K562 (cell line): ENCODE results near the gene HOXB1. TPM values are rescaled to one million over a fixed set of nuclear protein-coding genes. Genes with fewer than 3 reads are reported as not detected.

Experiments
- CBX3 ChIP-seq, 2 experiments: IDR thresholded peaks; 1 replicate in 1 of 2; 2 replicates in 1 of 2; pipeline ENCODE4 v1.6.1; 2012; ENCODE audit warnings: inconsistent platforms in 2 of 2, low read length in 2 of 2, borderline replicate concordance in 1 of 2, control low read depth in 1 of 2
- ESRRA ChIP-seq: fragments of 450-650 bp; IDR thresholded peaks from 2 replicates; pipeline ENCODE4 v1.6.1; 2014; ENCODE audit warnings: low read depth, mild to moderate bottlenecking, moderate library complexity, borderline replicate concordance
- HDAC1 ChIP-seq, 2 experiments: fragments of 450-650 bp; IDR thresholded peaks; 2 replicates each; pipeline ENCODE4 v1.6.1; 2016 to 2017; ENCODE audit warnings: inconsistent platforms in 1 of 2, mild to moderate bottlenecking in 1 of 2, moderate library complexity in 1 of 2
- HES1 ChIP-seq: fragments of 450-650 bp; IDR thresholded peaks from 2 replicates; pipeline ENCODE4 v1.6.1; 2016; ENCODE audit warnings: low read depth, mild to moderate bottlenecking, moderate library complexity
- LCOR ChIP-seq: sonication (generic); formaldehyde crosslinking; IDR thresholded peaks from 2 replicates; pipeline ENCODE4 v1.8.0; 2022; ENCODE audit warnings: mild to moderate bottlenecking, missing genetic modification reagents
- MCM7 ChIP-seq, 2 experiments: fragments of 450-650 bp; IDR thresholded peaks; 2 replicates each; pipeline ENCODE4 v1.6.1; 2016 to 2018
- NFATC3 ChIP-seq: fragments of 450-650 bp; IDR thresholded peaks from 2 replicates; pipeline ENCODE4 v1.6.1; 2017; ENCODE audit warnings: mild to moderate bottlenecking
- RBM15 ChIP-seq: fragments of 200-400 bp; formaldehyde crosslinking; IDR thresholded peaks from 2 replicates; pipeline ENCODE4 v1.6.1; 2018; ENCODE audit warnings: mild to moderate bottlenecking, low read length, moderate library complexity; ENCODE audit not compliant: insufficient read depth
- SOX6 ChIP-seq: fragments of 450-650 bp; IDR thresholded peaks from 2 replicates; pipeline ENCODE4 v1.6.1; 2014; ENCODE audit warnings: mild to moderate bottlenecking
- TRIM25 ChIP-seq: fragments of 450-650 bp; IDR thresholded peaks from 2 replicates; pipeline ENCODE4 v1.7.0; 2016; ENCODE audit warnings: borderline replicate concordance
- ZBTB2 ChIP-seq: fragments of 450-650 bp; IDR thresholded peaks from 2 replicates; pipeline ENCODE4 v1.6.1; 2016; ENCODE audit warnings: antibody characterized with exemption
- ZNF23 ChIP-seq: fragments of 250-450 bp; sonication (Bioruptor Pico); IDR thresholded peaks from 2 replicates; pipeline ENCODE4 v1.4.0; 2020; ENCODE audit warnings: mild to moderate bottlenecking
- ZNF318 ChIP-seq, 2 experiments: fragments of 450-650 bp; IDR thresholded peaks; 2 replicates each; pipeline ENCODE4 v1.6.1; 2016; ENCODE audit warnings: mild to moderate bottlenecking in 2 of 2, borderline replicate concordance in 1 of 2, low read depth in 1 of 2, moderate library complexity in 1 of 2
- ZNF41 ChIP-seq: fragments of 250-450 bp; sonication (Bioruptor Pico); conservative IDR thresholded peaks from 2 replicates; pipeline ENCODE4 v1.4.0; 2020; ENCODE audit warnings: mild to moderate bottlenecking
- polyA plus RNA-seq, 8 experiments: library from polyadenylated mRNA; depleted of rRNA in 4 of 8; stranded (reverse) in 5 of 8; unstranded in 3 of 8; fragments of >200 nt; fragmentation: Nextera tagmentation in 2 of 8; fragmentation: Illumina TruSeq in 1 of 8; extraction: Ambion mirVana in 2 of 8; extraction: Trizol in 1 of 8; gene quantifications; 2 replicates each; pipeline versions ENCODE4 v1.2.1 to v1.2.3, GENCODE V29; 2011 to 2014; ENCODE audit warnings: inconsistent platforms in 1 of 8, missing spikeins in 1 of 8
- total RNA-seq, 7 experiments: library from RNA; depleted of rRNA in 6 of 7; stranded (reverse); fragments of >200 nt in 6 of 7; fragmentation: Illumina TruSeq in 2 of 7; extraction: Trizol in 2 of 7; gene quantifications; 2 replicates each; pipeline versions ENCODE4 v1.2.1 to v1.2.3, GENCODE V29; 2011 to 2021; ENCODE audit warnings: low replicate concordance in 1 of 7

Gene HOXB1
- total and polyA plus RNA-seq, 9 of the 15 experiments (the other 6 are each of a cell fraction or from before 2014, with no cell fraction given), result 0.04 TPM; not detected in 8

GRCh38 chr17:48492401-48493298 is 38.2 kb downstream of the HOXB1 start (continued):
- TF ChIP-seq LCOR, result no peak
- TF ChIP-seq RBM15, result no peak
- no peak for TF ChIP-seq ESRRA
- peak; percentile 56; the same call in 1 of the 2 replicates for TF ChIP-seq SOX6
- no peak for TF ChIP-seq ZNF41 (CRISPR knock-in tag)
- no peak for TF ChIP-seq TRIM25
- TF ChIP-seq ZNF318 (IDR thresholded peaks at IDR 0.05; ENCODE audit: borderline replicate concordance in 1 of 2, low read depth in 1 of 2), result no peak
- TF ChIP-seq ZBTB2, result peak; percentile 15; the same call in 1 of the 2 replicates
- TF ChIP-seq HES1, result no peak
- TF ChIP-seq CBX3 (IDR thresholded peaks at IDR 0.05; ENCODE audit: borderline replicate concordance in 1 of 2, low read length in 2 of 2), result 0 out of 3 replicates have a peak, but pooled peaks of 1 of the 2 experiments have one; percentile 34
- TF ChIP-seq NFATC3, result no peak
- no peak for TF ChIP-seq ZNF23 (CRISPR knock-in tag)
- TF ChIP-seq MCM7 (IDR thresholded peaks at IDR 0.05), result no peak
- TF ChIP-seq HDAC1 (IDR thresholded peaks at IDR 0.05), result no peak
